NCI-H2107 treated with DMSO at 0.1 percent for 48 hours (cell line): ENCODE measurements around the gene PCDHA8.
"Not testable (repeated sequence)": the region's sequence is repeated elsewhere in the genome, so short reads cannot be mapped to it uniquely, and the experiment has no call there.

Experiments
- DNase-seq: peaks from one replicate; lab custom pipeline; 2025; ENCODE audit not compliant: unreplicated experiment; lab: John Stamatoyannopoulos, UW

PCDHA8 gene

GRCh38 chr5:140827704-140828361 is 13.2 kb upstream of the PCDHA8 start, which contains the start of gene PCDHA6:
Gene PCDHA6 (plus strand): TSS chr5:140827960. CDS start chr5:140828092, 132 bp downstream.
- DNase-seq, result no peak

- DNase-seq, result no peak
These were observed 12.6 kb upstream of the PCDHA8 start for GRCh38 chr5:140828362-140828737.

- not testable (repeated sequence) for DNase-seq
These were observed 11.2 kb upstream of the PCDHA8 start for GRCh38 chr5:140829511-140830501.

GRCh38 chr5:140833993-140834392 is 7.0 kb upstream of the PCDHA8 start, which contains the start of gene PCDHA7:
Gene PCDHA7 (plus strand): TSS chr5:140834269. CDS start chr5:140834384, 115 bp downstream.
- DNase-seq, result no peak

GRCh38 chr5:140834439-140835008 is 6.5 kb upstream of the PCDHA8 start:
- DNase-seq, result not testable (repeated sequence)

GRCh38 chr5:140835622-140836510 is 5.1 kb upstream of the PCDHA8 start:
- no peak for DNase-seq

- DNase-seq, result no peak
These were observed 2.1 kb downstream of the PCDHA8 start for GRCh38 chr5:140842798-140843733.

GRCh38 chr5:140848139-140849102 is 7.4 kb downstream of the PCDHA8 start, which contains the start of gene PCDHA9:
Gene PCDHA9 (plus strand): TSS chr5:140848382. CDS start chr5:140848496, 114 bp downstream.
- DNase-seq, result not testable (repeated sequence)

- not testable (repeated sequence) for DNase-seq
These were observed 9.0 kb downstream of the PCDHA8 start for GRCh38 chr5:140849831-140850634.

- DNase-seq, result no peak
These were observed 15.0 kb downstream of the PCDHA8 start, which contains the start of gene PCDHA10 for GRCh38 chr5:140855772-140856674. Gene PCDHA10 (plus strand): TSS chr5:140855897. CDS start chr5:140856049, 152 bp downstream.

GRCh38 chr5:140857177-140857986 is 16.4 kb downstream of the PCDHA8 start:
- no peak for DNase-seq

- no peak for DNase-seq
These were observed 16.9 kb downstream of the PCDHA8 start for GRCh38 chr5:140857987-140858240.

- no peak for DNase-seq
These were observed 21.7 kb downstream of the PCDHA8 start for GRCh38 chr5:140862441-140863295.

GRCh38 chr5:140868721-140869554 is 28.0 kb downstream of the PCDHA8 start, which contains the start of gene PCDHA11:
Gene PCDHA11 (plus strand): TSS chr5:140868957. CDS start chr5:140869104, 147 bp downstream.
- DNase-seq, result peak; percentile 78
